Measurements from ENCODE around the gene PDE3A.

- TF ChIP-seq EZH2 (IDR thresholded peaks at IDR 0.05) (no peak), POLR2AphosphoS5 (IDR thresholded peaks at IDR 0.05; ENCODE audit: borderline replicate concordance, low read depth, low read length) (no peak)
These were observed 52.2 kb downstream of the PDE3A start for GRCh38 chr12:20420557-20420956.

All from SK-N-MC (cell line).